ENCODE data around the gene GON4L.
"Not testable (repeated sequence)": the region's sequence is repeated elsewhere in the genome, so short reads cannot be mapped to it uniquely, and the experiment has no call there.

Gene GON4L, protein sequence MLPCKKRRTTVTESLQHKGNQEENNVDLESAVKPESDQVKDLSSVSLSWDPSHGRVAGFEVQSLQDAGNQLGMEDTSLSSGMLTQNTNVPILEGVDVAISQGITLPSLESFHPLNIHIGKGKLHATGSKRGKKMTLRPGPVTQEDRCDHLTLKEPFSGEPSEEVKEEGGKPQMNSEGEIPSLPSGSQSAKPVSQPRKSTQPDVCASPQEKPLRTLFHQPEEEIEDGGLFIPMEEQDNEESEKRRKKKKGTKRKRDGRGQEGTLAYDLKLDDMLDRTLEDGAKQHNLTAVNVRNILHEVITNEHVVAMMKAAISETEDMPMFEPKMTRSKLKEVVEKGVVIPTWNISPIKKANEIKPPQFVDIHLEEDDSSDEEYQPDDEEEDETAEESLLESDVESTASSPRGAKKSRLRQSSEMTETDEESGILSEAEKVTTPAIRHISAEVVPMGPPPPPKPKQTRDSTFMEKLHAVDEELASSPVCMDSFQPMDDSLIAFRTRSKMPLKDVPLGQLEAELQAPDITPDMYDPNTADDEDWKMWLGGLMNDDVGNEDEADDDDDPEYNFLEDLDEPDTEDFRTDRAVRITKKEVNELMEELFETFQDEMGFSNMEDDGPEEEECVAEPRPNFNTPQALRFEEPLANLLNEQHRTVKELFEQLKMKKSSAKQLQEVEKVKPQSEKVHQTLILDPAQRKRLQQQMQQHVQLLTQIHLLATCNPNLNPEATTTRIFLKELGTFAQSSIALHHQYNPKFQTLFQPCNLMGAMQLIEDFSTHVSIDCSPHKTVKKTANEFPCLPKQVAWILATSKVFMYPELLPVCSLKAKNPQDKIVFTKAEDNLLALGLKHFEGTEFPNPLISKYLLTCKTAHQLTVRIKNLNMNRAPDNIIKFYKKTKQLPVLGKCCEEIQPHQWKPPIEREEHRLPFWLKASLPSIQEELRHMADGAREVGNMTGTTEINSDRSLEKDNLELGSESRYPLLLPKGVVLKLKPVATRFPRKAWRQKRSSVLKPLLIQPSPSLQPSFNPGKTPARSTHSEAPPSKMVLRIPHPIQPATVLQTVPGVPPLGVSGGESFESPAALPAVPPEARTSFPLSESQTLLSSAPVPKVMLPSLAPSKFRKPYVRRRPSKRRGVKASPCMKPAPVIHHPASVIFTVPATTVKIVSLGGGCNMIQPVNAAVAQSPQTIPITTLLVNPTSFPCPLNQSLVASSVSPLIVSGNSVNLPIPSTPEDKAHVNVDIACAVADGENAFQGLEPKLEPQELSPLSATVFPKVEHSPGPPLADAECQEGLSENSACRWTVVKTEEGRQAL (N-terminal part only)

DNA sequence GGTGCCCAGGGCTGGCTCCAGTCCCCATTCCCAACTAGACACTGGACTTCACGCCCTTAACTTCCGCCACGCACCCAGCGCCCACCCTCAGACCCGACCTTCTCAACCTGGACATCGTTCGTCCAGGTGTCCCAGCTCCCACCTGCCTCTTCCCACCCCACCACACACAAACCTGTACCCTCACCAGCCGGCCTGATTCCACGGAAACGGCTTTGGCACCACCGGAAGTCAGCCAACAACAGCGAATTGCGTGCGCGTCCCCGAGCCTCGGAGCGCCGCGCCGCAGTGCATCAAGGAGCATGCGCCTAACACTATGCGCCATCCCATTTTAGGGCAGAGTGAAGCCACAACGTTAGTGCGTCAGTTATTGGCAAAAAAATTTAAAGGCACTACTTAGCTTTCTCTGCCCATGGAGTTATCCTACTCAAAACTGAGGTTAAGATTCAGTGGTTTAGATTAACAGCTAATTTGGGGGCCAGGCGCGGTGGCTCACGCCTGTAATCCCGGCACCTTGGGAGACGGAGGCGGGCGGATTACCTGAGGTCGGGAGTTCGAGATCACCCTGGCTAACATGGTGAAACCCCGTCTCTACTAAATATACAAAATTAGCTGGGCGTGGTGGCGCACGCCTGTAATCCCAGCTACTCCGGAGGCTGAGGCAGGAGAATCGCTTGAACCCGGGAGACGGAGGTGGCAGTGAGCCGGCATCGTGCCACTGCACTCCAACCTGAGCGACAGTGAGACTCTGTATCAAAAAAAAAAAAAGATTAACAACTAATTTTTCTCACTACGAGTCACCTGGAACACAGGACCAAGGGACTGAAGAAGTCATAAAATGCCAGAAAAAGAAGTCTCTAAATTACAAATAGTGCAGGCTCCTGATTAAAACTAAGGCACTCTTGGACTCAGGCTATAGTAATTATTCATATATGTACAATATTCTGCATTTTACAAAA lies at the start of gene GON4L:
TSS of gene GON4L (minus strand) at position 240 of the 956 bp plus-strand sequence. CDS start 3,434 bp downstream, outside the sequence.
- DNase-seq: peak; percentile 91

DNA sequence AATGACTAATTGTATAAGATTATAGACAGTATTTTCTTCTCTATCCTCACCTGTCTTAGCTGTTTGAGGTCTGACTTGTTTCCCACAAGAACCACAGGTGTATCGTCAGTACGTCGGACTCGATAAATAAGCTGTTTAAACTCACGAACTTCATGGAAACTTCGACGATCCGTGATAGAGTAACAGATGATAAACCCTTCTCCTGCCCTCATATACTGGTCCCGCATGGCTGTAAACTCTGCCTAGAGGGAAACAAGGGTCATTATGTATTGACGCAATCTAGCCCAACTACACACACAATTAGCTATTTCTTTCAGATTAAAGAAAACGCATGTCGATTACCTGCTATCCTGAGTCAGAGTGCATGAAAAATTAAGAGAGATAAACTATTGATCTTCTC lies 47.2 kb upstream of the GON4L start:
- DNase-seq: no peak

DNA sequence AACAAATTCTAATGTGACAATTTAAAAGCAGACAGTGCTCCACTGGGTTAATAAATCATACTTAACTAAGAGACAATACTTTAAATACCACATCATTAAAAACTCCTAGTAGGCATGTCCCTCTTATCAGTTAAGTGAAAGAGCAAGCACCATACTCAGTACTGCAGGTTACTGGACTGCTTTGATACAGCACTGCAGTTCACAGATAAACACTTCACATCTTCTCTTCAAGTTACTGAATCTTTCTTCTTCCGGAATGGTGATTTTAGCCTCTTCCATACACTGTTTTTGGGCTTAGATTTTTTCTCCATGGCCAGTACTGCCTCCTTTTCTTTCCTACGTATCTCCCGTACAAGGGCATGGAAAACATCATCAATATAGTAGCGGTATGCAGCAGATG lies 43.1 kb upstream of the GON4L start:
- DNase-seq: no peak

DNA sequence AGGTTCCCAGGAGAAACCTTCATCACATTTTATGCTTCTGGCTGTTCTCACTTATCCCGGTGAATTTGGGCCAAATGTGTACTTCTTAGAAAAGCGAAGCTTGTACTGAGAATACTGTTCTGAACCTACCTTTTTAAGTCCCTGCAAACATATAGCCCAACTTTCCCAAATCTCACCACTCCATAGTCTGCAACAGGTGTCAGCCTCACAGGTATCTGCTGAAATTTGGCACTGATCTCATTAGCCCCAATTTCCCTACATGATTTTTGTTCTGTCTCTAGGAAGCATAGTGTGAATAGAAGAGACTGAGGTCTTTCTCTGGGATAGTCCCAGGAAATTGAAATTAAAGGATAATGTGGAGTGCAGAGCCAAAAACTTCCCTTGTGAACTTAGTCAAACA lies 42.7 kb upstream of the GON4L start:
- no peak for DNase-seq

DNA sequence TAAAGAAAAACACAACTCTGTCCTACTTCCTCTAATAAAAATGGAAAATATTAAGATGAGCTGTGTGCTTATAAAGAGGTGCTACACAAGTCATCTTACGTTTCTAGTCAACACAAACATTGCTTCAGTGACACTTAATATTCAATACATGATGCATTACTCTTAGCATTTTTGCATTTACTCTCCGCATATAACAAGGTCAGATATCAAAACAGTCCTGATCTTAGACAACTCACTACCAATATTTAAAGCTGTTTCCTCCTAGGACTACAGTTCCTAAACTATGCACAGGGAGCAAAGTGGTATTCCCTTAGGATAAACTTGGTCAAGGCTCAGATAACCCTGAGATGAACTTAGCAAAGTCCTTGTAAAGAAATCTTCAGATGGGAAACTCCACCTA lies 41.9 kb upstream of the GON4L start:
- no peak for DNase-seq

DNA sequence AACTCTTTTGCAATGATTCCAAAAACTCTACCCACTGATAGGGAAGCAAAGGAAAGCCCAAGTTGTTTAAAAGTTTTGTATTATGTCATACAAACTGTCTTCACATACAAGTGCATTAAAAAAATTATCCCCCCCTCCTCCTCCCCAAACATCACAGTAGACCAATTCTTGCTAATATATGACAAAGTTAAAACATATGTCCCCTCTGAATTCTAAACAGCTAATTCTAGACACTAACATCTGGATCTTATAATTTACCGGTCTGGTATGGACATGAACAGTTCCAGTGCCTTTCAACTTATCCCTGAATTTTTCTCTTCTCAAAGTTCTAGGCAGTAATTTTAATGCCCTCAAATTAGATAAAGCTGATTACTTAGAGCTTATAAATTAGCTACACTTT lies 40.7 kb upstream of the GON4L start:
- no peak for DNase-seq

DNA sequence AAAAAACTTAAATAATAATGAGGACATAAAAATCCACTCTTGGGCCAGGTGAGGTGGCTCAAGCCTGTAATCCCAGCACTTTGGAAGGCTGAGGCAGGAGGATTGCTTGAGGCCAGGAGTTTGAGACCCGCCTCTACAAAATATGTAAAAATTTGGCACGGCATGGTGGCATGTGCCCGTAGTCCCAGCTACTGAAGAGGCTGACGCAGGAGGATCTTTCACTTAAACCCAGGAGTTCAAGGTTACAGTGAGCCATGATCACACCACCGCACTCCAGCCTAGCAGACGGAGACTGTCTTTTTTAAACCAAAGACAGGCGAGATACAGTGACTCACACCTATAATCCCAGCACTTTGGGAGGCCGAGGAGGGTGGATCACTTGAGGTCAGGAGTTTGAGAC lies 39.5 kb upstream of the GON4L start:
- DNase-seq: not testable (repeated sequence)

DNA sequence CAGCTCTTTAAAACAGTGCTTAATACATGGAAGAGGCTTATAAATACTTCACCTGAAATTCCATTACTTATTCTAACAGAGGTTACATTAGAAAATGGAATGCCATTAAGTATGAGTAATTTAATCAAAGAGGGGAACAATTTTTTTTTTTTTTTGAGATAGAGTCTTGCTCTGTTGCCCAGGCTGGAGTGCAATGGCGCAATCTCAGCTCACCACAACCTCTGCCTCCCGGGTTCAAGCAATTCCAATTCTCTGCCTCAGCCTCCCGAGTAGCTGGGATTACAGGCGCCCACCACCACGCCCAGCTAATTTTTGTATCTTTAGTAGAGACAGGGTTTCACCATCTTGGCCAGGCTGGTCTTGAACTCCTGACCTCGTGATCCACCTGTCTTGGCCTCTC lies 38.6 kb upstream of the GON4L start:
- DNase-seq: not testable (repeated sequence)

DNA sequence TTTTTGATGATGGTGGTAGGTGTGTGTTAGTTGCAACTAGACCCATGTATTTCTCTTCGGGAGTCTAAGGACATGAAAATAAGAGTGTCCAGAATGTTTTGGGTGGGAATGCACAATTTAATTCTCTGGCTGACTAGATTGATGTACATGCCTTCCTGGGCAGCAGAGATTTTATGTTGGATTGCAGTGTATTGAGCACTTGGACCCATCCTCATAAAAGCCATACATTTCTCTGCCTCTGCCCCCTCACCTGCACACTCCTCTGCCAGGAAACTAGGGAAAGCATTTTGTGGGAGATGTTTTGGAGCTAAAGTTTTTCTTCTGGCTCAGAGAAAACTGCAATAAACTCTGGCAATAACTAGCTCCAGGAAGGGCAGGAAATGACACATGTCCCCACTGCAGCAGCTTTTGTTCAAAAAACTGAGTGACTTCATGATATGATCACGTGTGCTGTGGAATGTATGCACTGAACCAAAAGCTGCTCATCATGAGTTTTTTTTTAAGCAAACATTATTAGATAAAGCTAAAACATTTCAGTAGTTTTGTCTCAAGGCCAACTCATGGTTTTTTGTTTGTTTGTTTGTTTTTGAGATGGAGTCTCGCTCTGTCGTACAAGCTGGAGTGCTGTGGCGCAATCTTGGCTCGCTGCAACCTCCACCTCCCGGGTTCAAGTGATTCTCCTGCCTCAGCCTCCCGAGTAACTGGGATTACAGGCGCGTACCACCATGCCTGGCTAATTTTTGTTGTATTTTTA lies 36.6 kb upstream of the GON4L start:
- no peak for DNase-seq

DNA sequence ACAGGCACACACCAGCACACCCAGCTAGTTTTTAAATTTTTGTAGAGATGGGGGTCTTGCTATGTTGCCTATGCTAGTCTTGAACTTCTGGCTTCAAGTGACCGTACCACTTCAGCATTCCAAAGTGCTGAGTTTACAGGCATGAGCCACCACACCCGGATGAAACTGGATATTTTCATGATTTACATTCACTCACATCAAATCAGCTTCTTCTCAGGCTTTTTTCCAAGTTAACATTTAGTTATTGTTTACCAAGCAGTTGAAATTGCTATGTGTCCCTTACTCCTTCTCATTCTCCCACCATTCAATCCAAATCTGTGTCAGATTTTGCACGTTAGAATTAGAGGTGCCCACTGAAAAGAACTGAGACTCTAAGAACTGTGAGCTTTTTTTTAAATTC lies 35.8 kb upstream of the GON4L start:
- no peak for DNase-seq

DNA sequence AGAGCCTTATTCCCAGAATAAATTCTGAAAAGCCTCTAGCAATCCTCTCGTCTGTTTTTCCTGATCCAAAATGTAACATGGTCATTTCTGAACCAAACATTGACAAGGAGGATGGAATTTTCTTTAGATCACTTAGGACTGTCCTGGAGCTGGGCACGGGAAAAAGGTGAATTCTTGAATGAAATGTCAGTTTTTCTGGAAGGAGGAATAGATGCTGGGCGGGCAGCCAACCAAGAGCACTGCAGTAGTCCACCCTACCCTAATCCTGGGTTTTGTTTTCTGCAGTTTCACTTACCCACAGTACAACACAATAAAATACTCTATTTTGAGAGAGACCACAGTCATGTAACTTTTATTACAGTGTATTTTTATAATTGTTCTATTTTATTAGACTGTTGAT lies 33.2 kb upstream of the GON4L start:
- DNase-seq: no peak

DNA sequence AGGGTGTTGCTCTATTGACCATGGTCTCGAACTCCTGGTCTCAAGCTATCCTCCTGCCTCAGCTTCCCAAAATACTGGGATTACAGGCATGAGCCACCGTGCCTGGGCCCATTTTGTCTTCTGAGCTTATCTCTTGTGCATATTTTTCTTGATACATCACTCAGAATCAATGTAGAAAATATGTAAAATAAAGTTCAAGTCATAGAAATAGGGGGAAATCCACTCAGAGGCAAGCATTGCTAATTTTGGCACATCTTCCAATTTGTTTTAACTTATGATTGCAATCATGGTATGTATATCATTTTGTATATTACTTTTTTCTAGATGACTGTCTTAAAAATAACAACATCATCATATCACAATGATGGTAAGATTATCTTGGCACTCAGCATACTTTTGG lies 32.6 kb upstream of the GON4L start:
- no peak for DNase-seq

DNA sequence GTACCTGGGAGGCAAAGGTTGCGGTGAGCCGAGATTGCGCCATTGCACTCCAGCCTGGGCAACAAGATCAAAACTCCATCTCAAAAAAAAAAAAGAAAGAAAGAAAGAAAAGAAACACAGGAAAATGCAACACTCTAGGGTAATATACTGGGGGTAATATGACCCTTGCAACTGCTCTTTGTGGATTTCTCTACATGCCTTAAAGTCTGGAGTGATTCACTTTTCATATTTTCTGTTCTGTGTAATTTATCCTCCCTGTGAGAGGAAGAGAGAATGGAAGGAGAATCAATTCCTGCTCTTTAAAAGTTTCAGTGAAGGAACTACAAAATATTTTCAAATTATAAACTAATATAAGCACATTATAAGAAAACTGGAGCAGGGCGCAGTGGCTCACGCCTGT lies 31.5 kb upstream of the GON4L start:
- no peak for DNase-seq

DNA sequence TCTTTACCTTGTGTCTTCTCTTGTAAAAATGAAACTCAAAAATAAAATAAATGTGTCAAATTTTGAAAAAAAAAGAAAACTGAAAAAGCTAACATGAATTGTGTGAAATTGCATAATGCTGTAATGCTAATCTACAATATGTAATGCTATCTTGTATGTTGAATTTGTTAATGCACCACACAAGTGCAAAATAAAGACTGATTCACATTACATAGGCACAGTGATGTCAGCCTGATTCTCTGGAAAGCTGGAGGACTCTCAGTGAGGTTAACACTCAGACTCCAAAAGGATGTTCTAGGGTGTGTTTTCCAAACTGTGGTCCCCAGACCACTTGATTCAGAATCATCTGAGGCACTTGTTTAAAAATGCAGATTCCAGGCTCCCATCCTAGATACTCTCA lies 28.0 kb upstream of the GON4L start:
- no peak for DNase-seq

DNA sequence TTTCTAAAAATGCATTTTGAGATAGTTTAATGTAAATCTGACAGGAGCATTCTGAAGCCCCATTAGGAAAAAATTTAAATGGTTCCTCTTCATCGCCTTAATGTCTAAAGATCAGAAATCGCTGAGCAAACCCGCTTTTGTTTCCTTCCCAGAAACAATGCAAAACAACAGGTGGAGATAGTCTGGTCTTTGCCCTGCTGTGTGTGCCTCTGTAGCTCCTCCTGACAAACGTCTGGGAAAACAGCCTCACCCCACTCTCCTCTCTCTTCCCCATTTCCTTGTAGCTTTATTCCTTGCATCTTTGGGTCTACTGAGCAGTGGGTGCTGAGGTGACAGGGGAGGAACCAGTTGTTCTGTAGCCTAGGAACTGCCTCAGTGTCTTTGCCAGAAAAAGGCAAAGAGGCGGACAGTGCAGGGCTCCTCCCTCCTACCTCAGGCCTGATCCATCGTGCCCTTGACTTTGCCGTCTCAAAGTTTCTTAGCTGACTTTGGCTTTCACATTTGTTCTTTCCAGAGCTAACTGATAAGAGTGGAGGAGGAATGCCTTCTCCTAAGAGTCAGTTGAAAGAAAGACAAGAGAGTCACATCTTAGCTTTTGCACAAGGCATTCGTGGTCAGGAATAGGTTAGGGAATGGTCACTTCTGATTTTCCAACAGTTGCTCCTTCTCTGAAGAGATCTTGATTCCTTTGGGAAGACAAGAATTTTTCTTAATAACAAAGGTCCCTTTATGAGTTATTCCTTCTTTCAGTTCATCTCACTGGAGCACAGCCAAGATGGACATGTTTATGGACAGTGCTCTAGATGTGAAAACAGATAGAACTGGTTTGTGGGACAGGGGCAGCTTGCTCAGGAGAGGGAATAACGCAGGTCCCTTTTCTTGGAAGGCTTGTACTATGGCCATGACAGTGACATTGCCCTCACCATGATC lies 27.3 kb upstream of the GON4L start:
- no peak for DNase-seq

DNA sequence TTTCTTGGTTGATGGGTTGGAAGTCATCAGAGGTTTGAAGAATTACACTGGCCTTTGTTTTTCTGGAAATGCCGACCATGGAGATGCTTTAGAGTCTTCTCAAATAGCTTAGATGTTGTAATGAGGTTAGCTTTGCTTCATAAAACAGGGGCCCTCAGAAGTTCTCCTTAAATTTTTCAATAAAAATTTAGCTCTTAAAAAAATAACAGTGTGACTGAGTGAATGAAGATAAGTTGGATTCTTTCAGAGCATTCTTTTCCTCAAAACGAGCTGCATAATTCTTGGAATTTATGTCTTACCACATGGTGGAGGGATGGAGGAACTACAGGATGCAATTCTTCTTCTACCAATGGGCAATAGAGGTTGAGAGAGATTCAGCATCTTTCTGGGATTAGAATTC lies 25.8 kb upstream of the GON4L start:
- DNase-seq: no peak

DNA sequence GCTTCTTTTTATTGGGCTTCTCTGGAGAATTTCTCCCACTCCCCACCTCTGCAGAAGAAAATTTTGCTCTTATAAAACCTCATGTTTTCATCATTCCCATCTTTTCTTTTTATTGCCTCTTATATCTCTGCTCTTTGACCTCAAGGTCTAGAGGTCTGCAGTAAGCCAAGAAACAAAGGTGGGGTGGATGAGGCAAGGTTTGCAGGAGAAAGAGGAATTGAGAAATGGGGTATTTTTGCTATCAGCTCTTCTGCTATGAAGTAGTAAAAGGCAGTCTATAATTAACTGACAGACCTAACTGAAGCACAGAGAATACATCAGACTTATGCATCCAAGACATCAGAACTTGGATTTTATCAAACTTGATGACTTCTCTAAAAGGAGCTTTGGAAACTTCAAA lies 25.2 kb upstream of the GON4L start:
- no peak for DNase-seq

DNA sequence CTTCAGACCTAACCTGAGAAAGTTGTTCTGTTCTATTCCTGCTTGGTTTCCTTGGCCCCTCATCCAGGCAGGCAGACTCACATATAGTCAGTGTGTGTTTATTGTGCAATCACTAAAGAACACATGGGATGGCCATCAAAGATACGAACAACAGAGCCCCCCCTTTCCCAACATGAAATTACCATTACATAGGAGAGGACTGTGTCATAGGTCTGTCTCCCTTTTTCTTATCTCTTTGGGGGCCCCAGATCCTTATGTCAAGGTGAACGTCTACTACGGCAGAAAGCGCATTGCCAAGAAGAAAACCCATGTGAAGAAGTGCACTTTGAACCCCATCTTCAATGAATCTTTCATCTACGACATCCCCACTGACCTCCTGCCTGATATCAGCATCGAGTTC lies 23.9 kb upstream of the GON4L start:
- DNase-seq: no peak

DNA sequence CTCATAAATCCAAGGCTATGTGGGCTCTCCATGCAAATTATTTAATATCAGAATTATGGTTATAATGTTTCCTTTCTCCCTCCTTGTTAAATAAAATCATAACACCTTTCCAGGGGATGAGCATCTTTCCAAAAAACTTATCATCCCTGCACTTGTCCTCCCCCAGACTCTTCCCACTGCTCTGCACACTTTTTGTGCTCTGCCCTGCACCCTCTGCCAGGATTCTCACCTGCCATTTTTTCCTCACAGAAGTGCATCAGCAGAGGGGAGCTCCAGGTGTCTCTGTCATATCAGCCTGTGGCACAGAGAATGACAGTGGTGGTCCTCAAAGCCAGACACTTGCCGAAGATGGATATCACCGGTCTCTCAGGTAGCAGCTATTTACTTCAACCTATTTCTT lies 23.2 kb upstream of the GON4L start:
- no peak for DNase-seq

DNA sequence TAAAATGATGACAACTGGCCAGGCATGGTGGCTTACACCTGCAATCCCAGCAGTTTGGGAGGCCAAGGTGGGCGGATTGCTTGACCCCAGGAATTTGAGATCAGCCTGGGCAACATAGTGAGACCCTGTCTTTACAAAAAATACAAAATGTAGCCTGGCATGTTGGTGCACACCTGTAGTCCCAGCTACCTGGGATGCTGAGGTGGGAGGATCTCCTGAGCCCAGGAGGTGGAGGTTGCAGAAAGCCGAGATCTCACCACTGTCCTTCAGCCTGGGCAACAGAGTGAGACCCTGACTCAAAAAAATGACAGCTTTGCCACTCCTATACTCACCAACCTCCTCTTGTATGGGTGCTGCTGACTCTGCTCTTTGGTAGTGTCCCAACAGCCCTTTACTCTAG lies 20.9 kb upstream of the GON4L start:
- no peak for DNase-seq

Measured in COR-L47 (cell line).